Measurements from ENCODE around the gene PLD1.
A peak's percentile ranks its signal among the peaks of the same experiment; 100 is the strongest.
"Not testable (repeated sequence)": the region's sequence is repeated elsewhere in the genome, so short reads cannot be mapped to it uniquely, and the experiment has no call there.

PLD1 gene

DNA sequence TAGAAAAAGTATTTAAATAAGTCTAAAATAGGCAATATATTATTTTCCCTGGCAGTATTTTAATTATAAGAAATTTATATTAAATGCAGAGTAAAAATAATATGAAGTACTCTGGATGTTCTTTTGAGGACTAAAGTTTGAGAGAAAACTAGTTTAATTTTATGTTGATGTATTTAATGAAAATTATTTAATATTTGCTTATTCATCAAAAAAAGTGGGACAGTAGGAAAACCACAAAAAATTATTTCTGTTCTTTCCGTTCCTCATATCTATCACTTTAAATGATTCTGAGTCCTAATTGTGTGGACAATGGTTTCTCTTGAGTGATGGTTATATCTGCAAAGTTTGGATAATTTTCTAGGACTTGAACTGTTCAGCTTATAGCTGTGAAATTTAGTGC is 202.8 kb downstream of the PLD1 start:
- DNase-seq (ENCODE audit: low spot score): no peak

DNA sequence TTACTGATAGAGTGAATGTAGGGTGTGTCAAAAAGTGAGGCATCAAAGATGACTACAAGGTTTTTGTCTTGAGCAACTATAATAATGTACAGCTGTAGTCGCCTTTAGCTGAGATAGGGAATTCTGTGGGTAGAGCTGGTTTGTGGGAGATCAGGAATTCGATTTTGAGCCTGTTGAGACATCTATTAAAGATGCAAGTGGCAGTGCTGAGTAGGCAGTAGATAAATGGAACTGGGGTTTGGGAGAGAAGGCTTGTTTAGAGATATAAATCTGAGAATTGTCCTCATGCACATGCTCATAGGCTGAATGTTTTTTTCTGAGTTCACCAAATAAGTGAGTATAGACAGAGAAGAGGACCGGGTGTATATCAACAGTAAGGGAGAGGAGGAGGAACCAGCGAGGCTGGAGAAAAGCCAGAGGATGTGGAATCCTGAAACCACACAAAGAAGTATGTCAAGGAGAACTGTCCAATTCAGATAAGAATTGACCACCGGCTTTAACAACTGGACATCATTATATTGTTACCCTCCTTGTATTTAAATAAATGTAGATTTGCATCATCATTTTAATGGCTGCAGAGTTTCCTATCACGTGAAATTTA is 204.0 kb downstream of the PLD1 start:
- no peak for DNase-seq (ENCODE audit: low spot score)

DNA sequence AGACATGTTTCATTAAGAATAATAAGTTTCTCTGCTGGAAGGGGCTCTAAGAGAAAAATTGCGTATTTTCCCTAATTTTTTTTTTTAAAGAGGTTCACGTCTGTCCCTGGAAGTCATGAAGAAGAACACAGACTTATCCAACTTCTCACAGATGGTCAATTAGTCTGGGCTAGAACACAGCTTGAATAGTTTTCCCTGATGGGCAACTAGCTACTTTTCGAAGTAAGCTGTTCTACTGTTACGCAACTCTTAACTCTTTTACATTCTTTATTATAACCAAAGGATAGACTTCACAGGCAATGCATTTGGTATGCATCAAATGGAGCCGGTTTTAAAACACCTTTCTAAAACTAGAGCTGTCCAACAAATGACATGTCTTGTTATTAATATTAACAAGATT is 205.9 kb downstream of the PLD1 start:
- no peak for DNase-seq (ENCODE audit: low spot score)

DNA sequence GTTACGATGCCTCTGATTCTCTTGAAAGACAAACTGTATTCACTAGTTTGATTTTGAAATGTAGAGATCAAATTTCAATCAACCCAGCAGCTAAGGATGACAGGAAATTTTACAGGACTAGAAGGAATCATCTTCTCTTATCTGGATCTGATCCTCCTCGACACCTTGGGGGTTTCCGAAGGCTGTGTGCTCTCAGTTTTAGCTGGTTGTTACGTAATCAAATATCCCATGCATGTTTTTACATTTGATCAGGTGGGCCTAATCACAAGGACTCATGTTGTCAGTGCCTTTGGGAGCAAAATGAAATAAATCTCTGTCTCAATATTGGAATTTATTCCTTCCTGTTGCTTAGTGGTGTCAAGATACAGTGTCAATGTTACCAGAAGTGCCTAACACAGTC is 208.2 kb downstream of the PLD1 start:
- no peak for DNase-seq (ENCODE audit: low spot score)

DNA sequence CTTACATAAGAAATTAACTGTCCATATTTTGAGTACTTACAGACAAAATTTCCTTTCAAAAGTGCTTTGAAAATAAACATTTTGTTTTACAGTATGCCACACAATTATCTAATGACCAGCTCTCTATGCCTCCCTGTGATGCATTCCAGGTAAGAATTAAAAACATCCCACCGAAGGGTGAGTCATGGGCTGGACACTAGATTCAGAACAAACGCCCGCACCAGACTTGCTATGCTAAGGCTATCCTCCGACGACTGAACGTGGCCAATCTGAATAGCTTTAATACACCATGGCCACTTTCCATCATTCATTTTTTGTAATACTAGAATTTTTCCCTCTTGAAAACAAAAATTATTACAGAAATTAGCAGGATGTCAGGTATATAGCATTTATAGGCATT is 210.3 kb downstream of the PLD1 start:
- no peak for DNase-seq (ENCODE audit: low spot score)

DNA sequence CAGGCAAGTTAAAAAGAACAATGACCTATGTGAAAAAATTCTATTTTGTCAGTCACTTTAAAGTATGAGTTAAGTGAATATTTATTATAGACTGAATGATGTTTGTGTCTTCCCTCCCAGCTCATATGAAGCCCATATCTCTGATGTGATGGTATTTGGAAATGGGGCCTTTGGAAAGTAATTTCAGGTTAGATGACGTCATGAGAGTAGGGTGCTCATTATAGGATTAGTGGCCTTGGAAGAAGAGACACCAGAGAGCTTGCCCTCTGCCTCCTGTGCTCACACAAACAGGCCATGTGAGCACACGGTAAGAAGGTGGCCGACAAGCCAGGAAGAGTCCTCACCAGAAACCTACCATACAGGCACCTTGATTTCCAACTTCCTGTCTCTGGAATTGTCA is 211.3 kb downstream of the PLD1 start:
- no peak for DNase-seq (ENCODE audit: low spot score)

DNA sequence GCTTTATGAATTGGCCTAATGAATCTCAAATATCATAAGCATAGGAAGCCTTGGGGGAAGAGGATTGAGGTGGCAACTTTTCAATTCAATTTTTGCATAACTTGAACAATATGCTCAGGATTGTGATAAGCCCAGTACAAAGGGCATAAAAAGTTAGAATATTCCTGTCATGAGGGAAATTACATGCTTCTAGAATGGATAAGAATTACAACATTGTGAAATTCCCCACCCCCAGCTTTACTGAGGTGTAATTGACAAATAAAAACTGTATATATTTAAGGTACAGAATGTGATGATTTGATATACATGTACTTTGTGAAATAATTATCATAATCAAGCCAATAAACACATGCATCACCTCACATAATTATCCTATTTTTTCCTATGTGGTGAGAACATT is 217.5 kb downstream of the PLD1 start:
- DNase-seq (ENCODE audit: low spot score): no peak

DNA sequence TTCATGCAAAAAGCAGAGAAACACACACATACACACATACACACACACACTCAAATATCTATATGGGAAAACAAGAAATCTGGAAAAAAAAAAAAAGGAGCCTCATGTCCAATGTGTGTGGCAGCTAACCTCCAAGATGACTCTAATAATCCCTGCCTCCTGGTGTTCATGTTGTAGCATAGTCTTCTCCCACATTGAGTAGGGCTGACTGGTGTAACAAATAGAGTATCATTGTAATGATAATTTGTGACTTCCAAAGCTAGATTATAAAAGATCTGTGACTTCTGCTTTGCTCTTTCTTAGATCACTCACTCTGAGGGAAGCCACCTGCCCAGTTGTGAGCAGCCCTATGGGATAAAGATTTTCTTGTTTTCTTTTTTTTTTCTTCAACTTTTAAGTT is 219.2 kb downstream of the PLD1 start:
- DNase-seq (ENCODE audit: low spot score): no peak

DNA sequence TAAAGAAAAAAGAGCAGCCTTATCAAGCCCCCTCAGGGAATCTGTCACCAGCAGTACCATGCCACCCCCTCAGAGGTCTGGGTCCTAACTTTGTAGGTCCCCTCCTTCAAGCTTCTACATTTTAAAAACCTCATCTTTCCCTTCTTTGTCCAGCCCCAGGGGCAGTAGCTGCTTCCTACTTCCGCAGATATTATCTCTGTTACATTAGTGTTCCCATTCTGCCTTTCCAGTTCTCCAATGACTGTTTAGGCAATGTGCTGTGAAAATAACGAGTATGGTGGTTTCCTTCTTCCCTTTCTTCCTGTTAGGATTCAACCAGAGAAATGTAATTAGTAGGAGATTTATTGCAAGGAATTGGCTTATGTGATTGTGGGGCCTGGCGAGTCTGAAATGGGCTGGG is 224.0 kb downstream of the PLD1 start:
- DNase-seq (ENCODE audit: low spot score): no peak

DNA sequence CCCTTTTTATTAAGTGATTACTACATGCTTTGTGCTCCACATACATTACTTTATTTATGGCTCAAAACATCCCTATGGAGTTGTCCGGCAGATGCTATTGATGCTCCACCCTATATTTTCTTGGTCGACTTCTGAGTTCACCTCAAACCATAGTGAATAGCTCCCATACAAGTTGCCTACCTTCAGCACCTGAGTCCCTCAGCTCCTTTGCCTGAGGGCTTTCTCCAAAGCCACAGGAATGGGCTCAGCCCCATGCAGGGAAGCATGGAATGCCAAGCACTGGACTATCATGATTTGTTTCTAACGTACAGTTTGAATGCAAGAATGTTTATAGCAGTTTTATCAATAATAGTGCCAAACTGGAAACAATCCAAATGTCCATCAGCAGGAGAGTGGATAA is 225.2 kb downstream of the PLD1 start:
- no peak for DNase-seq (ENCODE audit: low spot score)

DNA sequence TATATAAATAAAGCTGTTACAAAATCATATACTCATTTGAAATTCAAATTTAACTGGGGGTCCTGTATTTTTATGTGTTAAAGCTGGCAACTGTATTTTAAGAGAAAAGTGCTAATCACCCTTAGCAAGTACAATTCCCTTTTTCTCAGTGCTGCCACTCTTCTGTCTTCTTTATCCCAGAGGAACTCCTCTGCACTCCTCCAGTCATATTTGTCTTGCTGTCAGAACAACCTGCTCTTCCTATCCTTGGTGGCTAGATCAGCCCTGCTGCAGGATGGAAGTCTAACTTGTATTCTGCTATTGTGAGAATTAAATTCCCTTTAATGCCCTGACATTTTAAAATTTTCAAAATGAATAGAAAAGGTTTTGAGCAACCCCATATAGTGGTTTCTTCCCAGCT is 226.2 kb downstream of the PLD1 start:
- no peak for DNase-seq (ENCODE audit: low spot score)

DNA sequence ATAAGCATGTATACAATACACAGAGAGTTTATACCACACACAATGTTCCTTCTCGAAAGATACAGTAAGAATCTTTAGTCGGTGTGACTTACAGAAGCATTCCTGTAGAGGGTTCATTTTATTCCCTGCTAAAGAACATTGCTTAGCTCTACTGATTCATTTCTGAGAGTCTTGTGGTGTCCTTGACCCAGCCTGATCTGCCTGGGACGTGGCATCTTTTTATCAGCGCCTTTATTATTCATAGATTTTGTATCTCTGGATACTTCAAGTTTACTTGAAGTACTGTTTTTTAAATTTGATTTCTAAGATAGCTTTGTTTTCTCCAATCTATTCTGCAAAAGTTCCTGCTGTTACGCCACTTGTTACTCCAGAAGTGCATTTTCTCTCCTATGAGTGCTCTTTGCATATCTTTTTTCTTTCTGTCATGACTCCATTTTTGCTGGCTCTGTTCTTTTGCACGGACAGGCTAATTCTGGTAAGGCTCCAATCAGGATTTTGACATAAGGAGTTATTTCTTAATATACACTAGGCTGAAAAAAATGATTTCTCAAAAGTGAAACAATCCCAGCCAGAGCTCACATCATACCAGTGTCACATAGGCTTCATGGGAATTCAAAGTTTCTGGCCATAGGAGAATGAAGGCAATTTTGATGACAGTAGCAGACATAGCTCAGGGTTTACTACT is 235.6 kb downstream of the PLD1 start:
- no peak for DNase-seq (ENCODE audit: low spot score)

DNA sequence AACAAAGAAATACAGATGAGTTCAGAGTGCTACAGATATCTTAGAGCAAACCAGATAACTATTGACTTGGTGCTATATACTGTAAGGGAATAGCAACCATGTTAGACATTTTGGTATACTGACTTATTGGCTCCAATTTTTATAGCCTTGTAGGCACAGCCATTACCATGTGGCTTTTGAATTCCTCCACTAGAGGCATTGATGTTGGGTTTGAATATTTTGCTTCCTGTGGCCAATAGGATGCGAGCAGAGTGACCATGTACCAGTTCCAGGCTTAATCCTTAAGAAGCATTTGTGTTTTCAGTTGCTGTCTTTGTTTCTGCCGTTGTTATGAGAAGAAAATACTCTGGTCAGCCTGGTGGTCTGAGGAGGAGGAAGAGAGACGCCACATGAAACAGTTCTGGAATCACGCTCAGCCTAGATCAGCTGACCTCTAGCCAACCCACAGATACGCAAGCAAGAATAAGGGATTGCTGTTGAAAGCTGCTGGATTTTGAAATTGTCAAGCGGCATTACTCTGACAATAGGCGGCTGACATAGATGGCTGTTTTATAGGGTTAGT is 240.6 kb downstream of the PLD1 start:
- DNase-seq (ENCODE audit: low spot score): no peak

DNA sequence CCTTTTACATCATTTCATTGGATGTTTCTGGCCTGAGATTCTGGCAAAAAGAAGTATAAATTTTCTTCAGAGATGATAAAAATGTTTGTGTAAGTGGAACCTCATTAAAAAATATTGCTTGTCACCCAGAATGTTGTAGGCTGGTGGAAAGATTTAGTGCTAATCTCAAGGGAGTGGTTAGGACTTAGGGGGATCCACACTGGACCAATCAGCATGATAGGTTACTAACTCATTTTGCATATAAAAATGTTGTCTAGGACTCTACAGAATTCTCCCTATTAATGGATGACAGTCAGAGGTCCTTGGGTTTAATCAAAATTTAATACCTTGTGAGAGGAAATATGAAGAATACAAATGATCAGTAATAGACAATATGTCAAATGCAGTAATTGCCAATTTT is 241.5 kb downstream of the PLD1 start:
- no peak for DNase-seq (ENCODE audit: low spot score)

DNA sequence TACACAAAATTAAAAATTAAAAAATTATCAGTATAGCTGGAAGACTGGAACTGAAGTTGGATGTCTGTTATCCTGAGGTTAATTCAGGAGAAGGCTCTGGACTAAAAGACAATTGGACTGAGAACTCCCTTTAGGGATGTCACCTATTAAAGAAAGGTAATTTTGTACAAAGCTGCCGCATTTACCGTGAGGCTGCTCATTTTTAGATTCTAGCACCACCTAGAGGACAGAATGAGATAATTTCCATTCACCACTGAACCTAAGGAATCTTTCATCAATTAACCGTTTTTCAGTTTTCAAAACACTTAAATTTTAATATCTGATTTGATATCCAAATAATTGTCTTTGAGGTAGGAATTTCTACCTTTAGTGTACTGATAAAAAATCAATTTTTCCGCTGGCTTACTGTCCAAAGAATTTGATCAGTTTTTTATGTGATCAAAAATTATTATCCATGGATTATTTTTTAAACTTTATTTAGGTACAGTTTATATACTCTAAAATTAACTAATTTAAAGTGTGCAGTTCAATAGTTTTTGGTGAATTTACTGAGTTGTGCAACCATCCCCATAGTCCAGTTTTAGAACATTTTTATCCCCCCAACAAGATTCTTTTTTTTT is 243.4 kb downstream of the PLD1 start:
- DNase-seq (ENCODE audit: low spot score): peak; percentile 53

DNA sequence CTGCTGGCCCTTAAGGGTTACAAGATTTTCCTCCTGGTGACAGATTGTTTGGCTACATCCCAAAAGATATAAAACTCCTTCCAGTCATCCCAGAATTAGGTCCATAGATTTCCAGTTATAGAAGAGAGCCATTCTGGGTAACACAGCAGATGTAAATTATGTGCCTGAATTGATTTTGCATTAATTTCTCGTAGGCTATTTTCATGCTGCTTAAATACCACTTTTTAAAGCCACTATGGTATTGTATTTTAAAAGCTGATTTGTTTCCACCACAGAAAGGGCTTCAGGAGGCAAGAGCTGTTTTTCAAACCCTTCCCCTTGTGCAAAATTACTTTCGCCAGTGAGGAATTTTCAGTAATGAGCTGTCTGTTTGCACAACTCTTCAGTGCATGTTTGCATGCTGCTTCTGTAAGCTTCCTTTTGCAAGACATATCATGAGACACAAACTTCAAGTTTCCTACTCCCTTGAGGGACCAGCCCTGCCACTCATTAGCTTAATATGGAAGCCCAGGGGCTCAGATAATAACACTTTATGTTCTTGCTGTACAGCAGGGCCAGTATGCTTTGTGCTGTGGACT is 244.7 kb downstream of the PLD1 start:
- no peak for DNase-seq (ENCODE audit: low spot score)

DNA sequence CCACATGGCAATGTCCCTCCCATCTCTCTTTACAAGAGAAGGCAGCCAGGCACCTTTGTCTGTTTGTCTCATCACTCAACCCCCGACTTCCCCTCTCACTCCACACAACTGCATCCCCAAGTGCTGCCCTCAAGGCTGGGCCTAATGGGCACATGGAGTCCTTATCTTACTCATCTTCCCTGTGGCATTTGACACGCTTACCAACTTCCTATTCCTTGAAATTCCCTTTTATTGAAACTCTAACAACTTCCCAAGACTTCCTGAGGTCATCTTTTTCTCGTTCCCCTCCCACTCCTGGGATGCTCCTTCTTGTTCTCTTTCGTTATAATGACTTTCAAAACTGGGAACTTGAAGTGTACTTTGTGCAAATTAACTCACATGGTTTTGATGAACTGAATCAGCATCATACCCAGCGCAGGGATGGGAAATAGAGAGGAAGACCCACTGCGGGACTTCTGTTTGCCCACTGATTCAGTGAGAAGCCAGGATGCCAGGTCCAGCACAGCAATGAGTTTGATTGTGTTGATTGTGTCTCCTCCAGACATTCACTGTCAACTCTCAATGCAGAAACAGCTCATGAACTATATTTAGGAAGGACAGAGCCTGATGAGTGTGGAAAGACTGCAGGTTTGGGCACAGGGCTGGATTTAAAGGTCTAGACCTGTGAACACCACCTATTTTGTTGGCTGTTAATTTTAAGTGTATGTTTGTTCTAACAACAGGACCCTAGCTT is 245.4 kb downstream of the PLD1 start:
- DNase-seq (ENCODE audit: low spot score): no peak

DNA sequence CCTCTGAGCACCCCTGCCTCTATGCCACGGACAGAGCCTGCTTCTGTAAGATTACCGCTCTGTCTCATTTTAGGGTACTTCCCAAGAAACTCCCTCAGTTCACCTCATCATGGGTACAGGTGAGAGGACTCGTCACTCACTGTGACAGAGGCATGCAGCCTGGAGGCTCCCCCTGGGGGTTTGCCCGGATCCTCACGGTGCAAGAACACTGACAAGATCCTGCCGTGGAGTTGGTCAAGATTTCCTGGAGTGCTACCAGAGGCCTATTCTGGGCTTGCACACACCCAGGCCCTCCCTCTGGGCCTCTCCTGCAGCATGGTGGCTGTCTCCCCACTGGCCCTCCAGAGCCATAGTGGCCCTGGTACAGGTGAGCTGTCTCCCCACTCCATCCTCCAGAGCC is 247.0 kb downstream of the PLD1 start:
- no peak for DNase-seq (ENCODE audit: low spot score)

DNA sequence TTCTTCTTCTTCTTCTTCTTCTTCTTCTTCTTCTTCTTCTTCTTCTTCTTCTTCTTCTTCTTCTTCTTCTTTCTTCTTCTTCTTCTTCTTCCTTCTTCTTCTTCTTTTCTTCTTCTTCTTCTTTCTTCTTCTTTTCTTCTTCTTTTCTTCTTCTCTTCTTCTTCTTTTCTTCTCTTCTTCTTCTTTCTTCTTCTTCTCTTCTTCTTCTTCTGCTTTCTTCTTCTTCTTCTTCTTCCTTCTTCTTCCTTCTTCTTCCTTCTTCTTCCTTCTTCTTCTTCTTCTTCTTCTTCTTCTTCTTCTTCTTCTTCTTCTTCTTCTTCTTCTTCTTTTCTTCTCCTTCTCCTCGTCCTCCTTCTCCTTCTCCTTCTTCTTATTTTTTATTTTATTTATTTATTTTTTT is 247.8 kb downstream of the PLD1 start:
- DNase-seq (ENCODE audit: low spot score): not testable (repeated sequence)

DNA sequence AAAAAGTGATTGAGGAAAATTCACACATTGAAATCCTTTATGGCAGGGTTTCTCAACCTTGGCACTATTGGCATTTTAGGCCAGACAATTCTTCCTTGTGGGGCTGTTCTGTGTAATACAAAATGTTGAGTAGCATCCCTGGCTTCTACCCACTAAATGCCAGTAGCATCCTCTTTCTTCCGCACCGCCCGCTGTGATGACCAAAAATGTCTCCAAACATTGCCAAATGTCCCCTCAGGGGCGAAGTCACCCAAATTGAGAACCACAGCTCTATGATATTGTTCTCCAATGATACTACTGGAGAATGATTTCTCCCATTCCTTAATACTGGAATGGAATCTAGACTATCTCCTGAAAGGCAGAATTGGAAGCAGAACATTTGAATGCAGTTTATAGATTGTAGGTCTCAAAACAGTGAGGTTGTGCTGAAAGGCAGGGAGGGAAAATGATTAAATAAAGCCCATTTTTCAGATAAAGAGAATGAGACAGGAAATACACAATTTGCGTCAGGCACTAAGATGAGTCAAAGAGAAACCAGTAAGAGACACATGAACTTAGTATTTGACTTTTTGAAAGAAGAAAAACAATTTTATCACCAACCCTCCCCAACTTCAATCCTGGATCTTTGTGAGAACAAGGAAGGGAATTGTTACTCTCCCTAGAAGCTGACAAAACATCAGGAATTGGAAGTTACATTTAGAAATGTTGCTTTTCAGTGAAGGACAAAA is 248.5 kb downstream of the PLD1 start:
- DNase-seq (ENCODE audit: low spot score): no peak

DNA sequence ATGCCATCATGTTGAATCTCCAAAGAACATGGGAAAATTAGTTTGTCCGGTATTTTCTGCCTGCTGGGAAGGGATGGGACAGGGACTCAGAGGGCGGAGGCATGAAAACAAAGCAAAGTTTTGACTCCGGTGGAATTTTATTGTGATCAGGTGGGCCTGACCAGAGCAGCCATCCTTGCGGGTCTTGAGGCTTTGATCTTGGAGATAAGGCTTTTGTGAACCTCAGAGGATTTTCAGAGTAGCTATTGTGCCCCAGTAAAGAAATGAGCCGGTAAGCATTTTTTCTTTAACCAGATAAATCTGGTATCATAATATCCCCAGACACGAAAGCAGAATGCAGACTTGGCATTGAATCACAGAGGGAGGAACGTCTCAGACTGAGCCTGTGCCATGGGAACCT is 250.7 kb downstream of the PLD1 start:
- DNase-seq (ENCODE audit: low spot score): no peak

DNA sequence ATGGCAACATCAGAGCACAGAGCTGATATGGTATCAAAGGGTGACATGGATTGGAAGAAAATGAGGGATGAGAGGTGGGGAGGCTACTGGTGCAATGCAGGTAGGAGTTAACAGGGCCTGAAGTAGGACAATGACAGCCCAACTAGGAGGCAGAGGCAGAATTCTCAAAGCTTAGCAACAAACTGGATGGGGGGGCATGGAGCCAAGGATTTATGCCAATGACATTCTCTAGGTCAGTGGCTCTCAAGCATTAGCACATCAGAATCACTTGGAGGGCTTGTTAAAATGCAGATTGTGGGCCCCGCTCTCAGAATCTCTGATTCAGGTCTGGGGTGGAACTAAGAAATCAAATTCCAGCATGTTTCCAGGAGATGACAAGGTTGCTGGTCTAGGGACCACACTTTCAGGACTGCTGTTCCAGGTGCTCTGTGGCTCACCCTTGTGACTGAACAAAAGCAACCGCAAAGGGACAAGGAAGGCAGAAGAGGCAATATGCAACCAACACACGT is 252.0 kb downstream of the PLD1 start:
- DNase-seq (ENCODE audit: low spot score): no peak

Data from D341Med (cell line).